Fibroblast of skin of scalp (primary cell): ENCODE data around the gene SMAD7.

ENCODE experiments used
- DNase-seq: peaks from one replicate; pipeline ENCODE4 v3.0.0-alpha.2; 2013

Gene SMAD7

GRCh38 chr18:48959921-48960920, 9.5 kb upstream of the SMAD7 start:
- DNase-seq, result peak; percentile 67

- DNase-seq, result no peak
Observed at GRCh38 chr18:48959551-48959920, 8.8 kb upstream of the SMAD7 start.

GRCh38 chr18:48958951-48959350, 8.2 kb upstream of the SMAD7 start:
- no peak for DNase-seq

- no peak for DNase-seq
Observed at GRCh38 chr18:48957616-48958015, 6.9 kb upstream of the SMAD7 start.

- no peak for DNase-seq
Observed at GRCh38 chr18:48957136-48957535, 6.4 kb upstream of the SMAD7 start.

- DNase-seq, result peak; percentile 89
Observed at GRCh38 chr18:48956356-48956755, 5.6 kb upstream of the SMAD7 start.

- peak; percentile 74 for DNase-seq
Observed at GRCh38 chr18:48955830-48956261, 5.1 kb upstream of the SMAD7 start.

GRCh38 chr18:48954886-48955819, 4.4 kb upstream of the SMAD7 start:
- DNase-seq, result no peak

- DNase-seq, result no peak
Observed at GRCh38 chr18:48953104-48953706, 2.4 kb upstream of the SMAD7 start.

GRCh38 chr18:48952287-48953103, 1.7 kb upstream of the SMAD7 start:
- DNase-seq, result peak; percentile 93

GRCh38 chr18:48951448-48952286, 902 bp upstream of the SMAD7 start:
- peak; percentile 95 for DNase-seq

- DNase-seq, result peak; percentile 50
Observed at GRCh38 chr18:48949606-48950535, 894 bp downstream of the SMAD7 start.

- no peak for DNase-seq
Observed at GRCh38 chr18:48949050-48949605, 1.6 kb downstream of the SMAD7 start.

- peak; percentile 71 for DNase-seq
Observed at GRCh38 chr18:48948112-48949049, 2.4 kb downstream of the SMAD7 start.

- DNase-seq, result no peak
Observed at GRCh38 chr18:48947560-48947959, 3.2 kb downstream of the SMAD7 start.

GRCh38 chr18:48947092-48947491, 3.7 kb downstream of the SMAD7 start:
- no peak for DNase-seq

- peak; percentile 70 for DNase-seq
Observed at GRCh38 chr18:48946329-48946835, 4.4 kb downstream of the SMAD7 start.

GRCh38 chr18:48945953-48946217, 4.9 kb downstream of the SMAD7 start:
- no peak for DNase-seq
